NB4 (cell line): ENCODE results near the gene LONRF2.

Experiments
- CTCF ChIP-seq: IDR thresholded peaks from one replicate; pipeline ENCODE4 v1.5.1; 2012; ENCODE audit warnings: low read depth, low read length
- MYC ChIP-seq: IDR thresholded peaks from 2 replicates; pipeline ENCODE4 v1.6.1; 2011; ENCODE audit warnings: low read depth, low read length
- POLR2A ChIP-seq: IDR thresholded peaks from 2 replicates; pipeline ENCODE4 v1.6.1; 2011; ENCODE audit warnings: mild to moderate bottlenecking; ENCODE audit not compliant: insufficient read length; ENCODE audit errors: extremely low read depth

DNA sequence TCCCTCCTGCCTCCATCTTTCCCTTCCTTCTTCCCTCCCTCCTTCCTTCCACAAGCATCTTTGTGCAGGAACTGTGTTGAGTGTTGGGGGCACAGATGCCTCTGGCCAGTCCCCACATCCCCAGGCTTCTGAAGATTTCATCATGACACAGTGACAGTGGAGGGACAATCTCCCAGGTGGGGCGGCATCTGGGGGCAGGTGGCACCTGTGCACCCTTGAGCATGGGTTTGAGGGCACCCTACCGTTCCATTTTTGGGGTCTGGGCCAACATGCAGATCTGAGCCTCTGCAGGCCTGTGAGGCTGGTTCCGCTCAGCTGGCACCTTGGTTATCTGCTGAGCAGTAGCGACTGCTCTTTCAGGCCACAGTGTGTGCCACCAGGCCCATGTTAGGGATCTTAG, 57.6 kb downstream of the LONRF2 start:
- TF ChIP-seq CTCF (no peak), MYC (no peak), POLR2A (no peak)
